NK-92 (cell line): ENCODE results near the gene EIF2B2.
A peak's percentile ranks its signal among the peaks of the same experiment; 100 is the strongest.

Source experiments
- DNase-seq: peaks from one replicate; lab custom pipeline; 2025; ENCODE audit not compliant: unreplicated experiment; lab: John Stamatoyannopoulos, UW

The EIF2B2 gene

GRCh38 chr14:75002392-75003249 lies at the start of gene EIF2B2:
EIF2B2 (plus strand) TSS chr14:75002921; CDS start chr14:75002991, 70 bp downstream.
- peak; percentile 84 for DNase-seq

- DNase-seq: no peak
Measured at GRCh38 chr14:74953686-74954085, 49.0 kb upstream of the EIF2B2 start.

- DNase-seq: no peak
Measured at GRCh38 chr14:74954232-74954946, 48.3 kb upstream of the EIF2B2 start.

GRCh38 chr14:74954947-74955228 lies 47.8 kb upstream of the EIF2B2 start:
- no peak for DNase-seq

GRCh38 chr14:74955229-74956026 lies 47.3 kb upstream of the EIF2B2 start, which contains the start of gene PGF:
PGF (minus strand) TSS chr14:74955597; CDS start chr14:74955242, 355 bp downstream.
- DNase-seq: no peak

- DNase-seq: no peak
Measured at GRCh38 chr14:74956027-74956279, 46.8 kb upstream of the EIF2B2 start.

GRCh38 chr14:74956280-74957072 lies 46.2 kb upstream of the EIF2B2 start:
- no peak for DNase-seq

GRCh38 chr14:74959596-74960180 lies 43.0 kb upstream of the EIF2B2 start:
- no peak for DNase-seq

- DNase-seq: no peak
Measured at GRCh38 chr14:74960736-74961135, 42.0 kb upstream of the EIF2B2 start.

- DNase-seq: no peak
Measured at GRCh38 chr14:74961238-74961911, 41.3 kb upstream of the EIF2B2 start.

- DNase-seq: no peak
Measured at GRCh38 chr14:74962046-74962445, 40.7 kb upstream of the EIF2B2 start.

- no peak for DNase-seq
Measured at GRCh38 chr14:74962493-74962892, 40.2 kb upstream of the EIF2B2 start.

GRCh38 chr14:74963178-74963704 lies 39.5 kb upstream of the EIF2B2 start:
- DNase-seq: no peak

- DNase-seq: no peak
Measured at GRCh38 chr14:74963705-74964271, 38.9 kb upstream of the EIF2B2 start.

GRCh38 chr14:74964787-74965485 lies 37.8 kb upstream of the EIF2B2 start:
- DNase-seq: no peak

GRCh38 chr14:74965486-74966153 lies 37.1 kb upstream of the EIF2B2 start:
- no peak for DNase-seq

GRCh38 chr14:74968811-74969210 lies 33.9 kb upstream of the EIF2B2 start:
- no peak for DNase-seq

- DNase-seq: no peak
Measured at GRCh38 chr14:74973003-74973653, 29.6 kb upstream of the EIF2B2 start.
